HG02970 (cell line): ENCODE results near the gene ARMS2.

Experiments used
- ATAC-seq: cut with Tn5 transposase; IDR thresholded peaks from one replicate; pipeline ENCODE4 v1.9.1; 2021; ENCODE audit warnings: mild to moderate bottlenecking, moderate library complexity, moderate number of reproducible peaks; ENCODE audit not compliant: unreplicated experiment, low FRiP score

Gene ARMS2

DNA sequence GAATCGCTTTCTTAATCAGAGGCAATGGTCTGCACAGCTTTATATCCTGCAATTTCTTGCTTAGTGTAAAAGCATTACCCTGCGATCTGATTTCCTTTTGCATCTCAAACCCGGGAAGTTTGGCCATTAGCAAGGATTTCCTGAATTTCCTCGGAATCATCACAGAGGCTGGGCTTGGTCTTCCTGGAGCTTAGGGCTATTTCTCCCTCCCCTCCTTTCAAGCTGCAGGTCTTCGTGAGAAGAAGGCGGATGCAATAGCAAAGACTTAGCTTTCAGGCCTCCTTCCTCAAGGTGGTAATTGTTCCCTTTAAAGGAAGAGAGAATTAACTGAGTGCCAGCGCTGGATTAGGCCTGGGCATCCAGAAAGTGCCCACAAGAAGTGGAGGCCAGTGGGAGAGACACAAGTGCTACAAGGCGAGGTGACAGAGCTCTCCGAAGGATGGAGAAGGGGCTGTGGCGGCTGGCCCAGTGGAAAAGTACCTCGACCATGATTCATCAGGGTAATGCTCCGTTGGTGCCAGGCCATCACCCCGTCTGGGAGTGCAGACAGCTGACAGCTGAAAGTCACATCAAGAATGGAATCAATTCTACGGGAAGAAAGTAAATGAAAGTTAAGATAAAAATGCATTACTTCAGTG lies 4.0 kb upstream of the ARMS2 start:
- ATAC-seq = no peak

DNA sequence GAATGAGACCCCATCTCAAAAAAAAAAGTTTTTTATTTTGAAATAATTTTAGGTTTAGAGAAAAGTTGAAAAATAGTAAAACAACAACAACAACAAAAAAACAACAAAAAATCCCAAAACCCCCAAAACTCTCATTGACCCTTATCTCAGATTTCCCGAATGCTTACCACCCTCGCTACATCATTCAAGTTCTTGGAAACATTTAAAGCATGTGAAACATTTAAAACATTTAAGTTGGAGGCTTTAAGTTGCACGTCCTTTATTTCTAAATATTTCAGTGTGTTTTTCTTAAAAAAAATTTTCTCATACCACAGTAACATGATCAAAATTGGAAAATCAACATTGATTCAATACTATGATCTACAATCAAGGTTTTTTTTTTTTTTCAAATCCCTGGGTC lies 382 bp upstream of the ARMS2 start:
- ATAC-seq = no peak

DNA sequence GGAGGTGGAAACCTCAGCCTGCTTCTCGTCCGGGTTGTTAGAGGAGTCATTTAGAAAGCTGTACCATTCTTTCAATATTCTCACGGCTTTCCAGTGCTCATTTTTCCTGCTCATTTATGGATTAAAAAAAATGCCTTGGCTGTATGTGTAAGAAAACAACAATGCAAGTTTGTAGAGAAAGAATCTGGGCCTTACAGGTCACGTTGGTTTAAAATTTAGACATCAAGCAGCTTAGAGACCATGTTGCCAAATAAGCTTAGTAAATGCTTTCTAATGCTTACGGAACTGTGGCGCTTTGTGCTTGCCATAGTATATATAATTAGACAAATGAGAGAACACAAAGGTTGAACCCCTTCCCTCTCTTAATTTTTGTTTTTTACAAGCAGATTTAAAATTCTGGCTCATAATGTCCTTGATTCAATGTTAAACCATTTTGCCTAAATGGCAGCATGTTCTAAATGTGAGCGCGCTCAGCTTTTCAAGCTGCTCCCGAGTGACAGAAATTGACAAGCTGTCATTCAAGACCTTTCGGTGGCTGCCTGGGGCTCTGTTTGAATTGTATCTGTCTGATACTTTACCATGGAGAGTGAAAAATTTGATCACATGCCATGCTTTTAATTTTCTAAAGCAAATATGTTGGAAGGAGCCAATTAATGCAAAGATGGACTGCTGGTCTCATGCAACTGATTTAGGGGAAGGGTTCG lies 1.1 kb downstream of the ARMS2 start:
- ATAC-seq = no peak

DNA sequence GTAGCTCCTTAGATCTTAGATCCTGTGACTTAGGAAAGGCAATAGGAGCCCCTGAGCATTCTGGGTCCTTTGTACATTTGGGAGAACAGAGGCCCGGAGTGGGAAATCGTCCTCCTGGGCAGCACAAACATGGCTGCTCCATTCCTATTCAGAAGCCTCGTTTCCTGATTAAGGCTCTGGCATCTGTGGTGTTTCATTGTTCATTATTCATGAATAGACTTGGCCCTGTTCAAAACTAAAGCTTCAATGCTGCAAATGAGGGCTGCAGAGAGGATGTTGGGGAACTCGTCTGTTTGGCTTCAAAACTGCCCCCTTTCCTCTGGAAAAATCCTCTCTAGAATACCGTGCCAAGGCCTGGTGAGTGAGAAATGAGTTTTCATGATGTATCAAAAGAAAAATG lies 3.5 kb downstream of the ARMS2 start:
- ATAC-seq = no peak

DNA sequence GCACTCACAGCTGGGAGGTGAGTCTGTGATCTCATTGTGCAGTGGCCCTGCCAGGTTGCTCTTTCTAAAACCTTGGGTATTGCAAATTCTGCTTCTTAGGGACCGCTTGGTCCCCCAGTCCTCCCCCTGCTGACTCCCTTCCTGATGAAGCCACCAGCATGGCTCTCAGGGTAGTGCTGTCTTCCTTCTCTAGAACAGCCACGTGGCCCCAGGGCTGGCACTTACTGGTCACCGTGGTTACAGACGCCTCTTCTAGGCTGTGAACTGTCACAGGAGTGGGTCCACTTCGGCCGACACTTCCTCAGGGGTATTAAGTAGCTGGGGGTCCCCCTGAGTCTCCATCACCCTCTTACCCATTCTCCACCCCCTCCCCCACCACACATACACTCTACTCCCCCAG lies 4.2 kb downstream of the ARMS2 start:
- no peak for ATAC-seq

DNA sequence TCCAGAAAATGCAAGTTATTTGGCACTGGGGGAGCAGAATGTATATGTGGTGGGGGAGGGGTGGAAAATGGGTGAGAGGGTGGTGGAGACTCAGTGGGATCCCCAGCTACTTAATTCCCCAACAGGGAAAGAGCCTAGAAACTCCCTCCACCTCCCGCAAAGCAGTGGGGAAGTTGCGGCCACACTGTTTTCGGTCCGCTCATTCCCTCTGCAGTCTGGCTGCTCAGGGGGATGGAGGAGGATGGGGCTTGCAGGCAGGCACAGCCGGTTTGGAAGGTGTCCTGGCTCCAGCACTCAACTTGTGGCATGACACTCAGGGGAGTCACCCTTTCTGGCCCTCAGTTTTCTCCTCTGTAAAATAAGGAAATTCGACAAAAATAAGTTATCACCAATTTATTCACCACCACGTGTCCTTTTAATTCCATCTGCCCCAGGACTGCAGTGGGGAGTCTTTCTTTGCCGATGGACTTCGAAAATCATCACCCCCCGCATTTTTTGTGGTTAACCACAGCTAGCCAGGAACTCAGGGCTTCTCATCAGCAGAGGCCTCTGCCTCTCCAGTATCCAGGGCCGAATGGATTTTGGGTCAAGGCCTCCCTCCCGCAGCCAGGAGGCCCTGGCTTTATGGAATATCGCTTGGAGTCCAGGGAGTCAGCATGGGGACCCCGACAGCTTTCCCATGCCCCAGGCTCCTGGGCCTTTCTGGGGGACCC lies 5.3 kb downstream of the ARMS2 start:
- ATAC-seq = no peak

DNA sequence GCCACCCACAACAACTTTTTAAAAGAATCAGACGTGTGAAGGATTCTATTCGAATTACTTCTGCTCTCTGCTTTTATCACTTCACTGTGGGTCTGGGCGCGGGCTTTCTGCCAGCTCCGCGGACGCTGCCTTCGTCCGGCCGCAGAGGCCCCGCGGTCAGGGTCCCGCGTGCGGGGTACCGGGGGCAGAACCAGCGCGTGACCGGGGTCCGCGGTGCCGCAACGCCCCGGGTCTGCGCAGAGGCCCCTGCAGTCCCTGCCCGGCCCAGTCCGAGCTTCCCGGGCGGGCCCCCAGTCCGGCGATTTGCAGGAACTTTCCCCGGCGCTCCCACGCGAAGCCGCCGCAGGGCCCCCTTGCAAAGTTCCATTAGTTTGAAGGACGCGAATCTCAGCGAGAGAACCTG lies 6.4 kb downstream of the ARMS2 start:
- no peak for ATAC-seq

DNA sequence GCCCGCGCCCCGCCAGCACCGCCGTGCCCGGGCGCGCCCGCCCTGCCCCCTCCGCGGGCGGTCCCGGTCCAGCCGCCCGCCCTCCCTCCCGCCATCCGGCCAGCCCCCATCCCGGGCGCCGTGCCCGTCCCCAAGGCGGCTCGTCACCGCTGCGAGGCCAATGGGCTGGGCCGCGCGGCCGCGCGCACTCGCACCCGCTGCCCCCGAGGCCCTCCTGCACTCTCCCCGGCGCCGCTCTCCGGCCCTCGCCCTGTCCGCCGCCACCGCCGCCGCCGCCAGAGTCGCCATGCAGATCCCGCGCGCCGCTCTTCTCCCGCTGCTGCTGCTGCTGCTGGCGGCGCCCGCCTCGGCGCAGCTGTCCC lies 6.9 kb downstream of the ARMS2 start, which contains the start of gene HTRA1:
Gene HTRA1 (plus strand): TSS at position 187 of the 362 bp plus-strand sequence. CDS start 100 bp downstream, at position 287.
- ATAC-seq = no peak

DNA sequence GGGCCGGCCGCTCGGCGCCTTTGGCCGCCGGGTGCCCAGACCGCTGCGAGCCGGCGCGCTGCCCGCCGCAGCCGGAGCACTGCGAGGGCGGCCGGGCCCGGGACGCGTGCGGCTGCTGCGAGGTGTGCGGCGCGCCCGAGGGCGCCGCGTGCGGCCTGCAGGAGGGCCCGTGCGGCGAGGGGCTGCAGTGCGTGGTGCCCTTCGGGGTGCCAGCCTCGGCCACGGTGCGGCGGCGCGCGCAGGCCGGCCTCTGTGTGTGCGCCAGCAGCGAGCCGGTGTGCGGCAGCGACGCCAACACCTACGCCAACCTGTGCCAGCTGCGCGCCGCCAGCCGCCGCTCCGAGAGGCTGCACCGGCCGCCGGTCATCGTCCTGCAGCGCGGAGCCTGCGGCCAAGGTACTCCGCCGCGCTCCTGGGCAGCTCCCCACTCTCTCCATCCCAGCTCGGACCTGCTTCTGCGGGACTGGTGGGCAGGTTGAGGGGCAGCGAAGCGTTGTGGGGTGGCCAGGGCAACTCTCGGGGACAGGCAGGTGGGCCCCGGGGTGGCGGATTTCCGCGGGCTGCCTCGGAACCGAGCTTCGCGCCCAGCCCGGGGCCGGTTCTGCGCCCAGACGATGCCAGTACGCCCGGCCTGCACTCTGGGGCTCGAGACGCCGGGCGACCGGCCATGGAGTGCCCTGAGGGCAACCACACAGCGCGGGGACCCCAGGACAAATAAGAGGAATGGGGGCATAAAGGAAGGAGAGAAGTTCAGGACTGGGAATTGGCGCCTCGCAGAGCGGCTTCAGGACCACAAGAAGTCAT lies 7.5 kb downstream of the ARMS2 start:
- ATAC-seq = no peak

- ATAC-seq = no peak
These were observed 8.3 kb downstream of the ARMS2 start for GRCh38 chr10:122462533-122463465.

DNA sequence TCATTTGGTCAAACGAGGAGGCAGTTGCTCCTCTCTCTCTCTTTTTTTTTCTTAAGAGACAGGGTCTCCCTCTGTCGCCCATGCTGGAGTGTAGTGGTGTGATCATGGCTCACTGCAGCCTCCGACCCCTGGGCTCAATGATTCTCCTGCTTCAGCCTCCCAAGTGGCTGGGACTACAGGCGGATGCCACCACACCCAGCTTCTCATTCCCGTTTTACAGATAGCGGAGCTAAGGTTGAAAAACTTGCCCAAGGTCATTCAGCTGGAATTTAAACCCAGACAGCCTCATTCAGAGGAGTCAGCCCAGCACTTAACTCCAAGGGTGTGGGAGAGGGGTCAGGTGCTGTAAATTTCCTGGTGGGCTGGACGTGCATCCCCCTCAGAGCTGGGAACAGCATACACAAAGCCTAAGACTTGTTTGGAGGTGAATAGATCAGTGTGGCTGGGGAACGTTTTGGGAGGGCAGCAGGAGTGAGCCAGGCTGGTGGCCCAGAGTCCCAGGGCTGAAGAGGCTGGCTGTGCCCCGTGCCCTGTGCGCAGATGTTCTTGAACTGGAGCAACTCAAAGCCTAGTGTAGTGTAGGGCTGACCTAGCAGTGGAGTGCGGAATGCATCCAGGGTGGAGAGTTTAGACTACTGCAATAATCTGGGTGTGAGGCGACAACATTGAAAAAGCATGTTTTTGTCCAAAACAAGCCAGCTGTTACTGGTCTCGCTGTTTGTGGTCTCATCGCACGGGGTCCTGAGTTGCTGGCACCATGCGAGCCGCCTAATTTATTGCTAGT lies 9.2 kb downstream of the ARMS2 start:
- no peak for ATAC-seq

- no peak for ATAC-seq
These were observed 9.7 kb downstream of the ARMS2 start for GRCh38 chr10:122464250-122464510.

DNA sequence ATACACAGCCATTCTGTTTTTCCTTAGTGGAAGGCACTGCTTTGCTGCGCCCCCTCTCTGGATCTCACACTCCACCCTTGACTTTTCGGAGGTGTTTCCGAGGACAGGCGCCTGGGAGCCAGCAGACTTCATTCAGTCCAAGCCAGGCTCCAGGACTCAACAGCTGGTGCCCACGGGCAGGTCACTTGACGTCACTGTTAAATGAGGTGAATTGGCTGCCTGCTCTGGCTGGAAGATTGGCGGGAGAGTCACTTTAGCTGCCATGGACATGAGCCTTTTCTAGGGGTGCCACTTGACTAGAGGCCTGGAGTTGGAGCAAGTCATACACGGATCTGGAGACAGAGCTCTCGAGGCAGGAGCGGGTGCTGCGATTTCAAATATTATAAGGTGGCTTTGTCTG lies 10.1 kb downstream of the ARMS2 start:
- ATAC-seq = no peak

GRCh38 chr10:122465401-122466040 lies 11.1 kb downstream of the ARMS2 start:
- ATAC-seq = no peak

DNA sequence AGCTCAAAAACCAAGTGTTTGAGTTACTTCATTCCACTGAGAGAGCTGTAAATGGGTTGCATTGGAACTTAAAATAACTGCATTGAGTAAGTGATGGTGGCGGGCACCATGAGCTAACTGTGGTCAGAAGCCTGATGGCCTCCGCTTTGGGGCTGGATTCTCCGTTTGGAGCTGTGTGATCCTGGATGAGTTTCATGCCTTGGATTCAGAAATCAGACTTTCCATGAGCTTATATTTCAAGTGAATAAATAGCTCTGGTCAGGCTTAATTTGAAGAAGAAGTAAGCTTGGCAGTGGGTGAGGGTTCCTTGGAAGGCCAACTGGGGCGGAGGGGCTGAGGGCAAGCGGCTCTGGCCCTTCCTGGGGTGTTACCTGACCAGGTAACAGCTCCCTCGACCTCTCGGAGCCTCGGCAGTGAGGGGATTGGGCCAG lies 12.5 kb downstream of the ARMS2 start:
- no peak for ATAC-seq

DNA sequence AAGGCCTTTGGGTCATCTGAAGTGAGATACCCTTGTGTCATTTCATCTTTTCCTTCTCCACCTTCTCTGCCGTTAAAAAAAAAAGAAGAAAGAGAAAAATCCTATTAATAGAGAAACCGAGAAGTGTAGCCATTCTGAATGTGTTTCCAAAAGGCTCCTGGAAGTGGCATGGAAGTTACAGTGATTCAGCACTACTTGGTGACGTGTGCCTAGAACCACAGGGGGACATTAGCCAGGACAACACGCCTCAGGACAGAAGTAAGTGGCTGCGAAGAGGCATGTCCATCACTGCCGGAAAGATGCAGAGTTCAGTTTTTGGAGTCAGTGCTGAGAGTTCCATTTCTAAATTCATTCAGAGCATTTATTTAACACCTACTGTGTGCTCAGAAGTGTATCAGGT lies 13.2 kb downstream of the ARMS2 start:
- no peak for ATAC-seq

DNA sequence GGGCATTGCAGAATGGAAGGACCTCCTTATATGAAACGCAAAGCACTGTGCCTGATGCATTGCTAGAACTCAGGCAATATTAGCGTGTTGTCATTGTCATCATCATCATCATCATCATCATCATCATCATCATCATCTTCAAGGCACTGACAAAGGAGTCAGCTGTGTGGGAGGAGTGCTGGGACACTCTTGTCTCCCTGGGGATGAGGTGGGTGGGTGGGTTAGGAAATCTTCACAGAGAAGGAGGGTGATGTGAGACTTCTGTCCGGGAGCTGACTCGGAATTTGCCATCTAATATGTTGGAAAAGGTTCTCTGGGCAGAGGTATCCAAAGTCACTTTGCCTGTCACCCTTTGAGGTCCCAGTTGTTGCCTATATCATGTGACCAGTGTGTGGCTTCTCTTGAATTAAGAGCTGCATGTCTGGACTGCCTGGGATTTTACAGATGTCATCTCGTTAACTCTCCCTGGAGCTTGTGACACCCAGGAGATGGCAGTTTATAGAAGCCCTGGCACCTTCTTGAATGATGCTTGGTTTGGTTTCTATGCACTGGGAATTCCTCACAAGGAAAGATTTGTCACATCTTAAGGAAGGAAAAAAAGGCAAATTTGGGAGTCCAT lies 14.0 kb downstream of the ARMS2 start:
- ATAC-seq = no peak
